H1 (cell line): Measurements from ENCODE around the gene PHOX2A. TPM values are rescaled to one million over a fixed set of nuclear protein-coding genes. Genes with fewer than 3 reads are reported as not detected.

ENCODE experiments used
- CTCF ChIA-PET: fragments of 300-600 bp; sonication (Branson Sonifier 250); formaldehyde crosslinking; loops from one replicate; lab custom pipeline; 2021; ENCODE audit not compliant: partially characterized antibody; lab: Charles Lee
- POLR2A ChIA-PET: fragments of 300-600 bp; sonication (Branson Sonifier 250); formaldehyde crosslinking; loops from one replicate; lab custom pipeline; 2021; ENCODE audit warnings: inconsistent platforms; ENCODE audit not compliant: partially characterized antibody; lab: Charles Lee
- DNase-seq, 2 experiments: peaks; one replicate each; pipeline versions ENCODE4 v3.0.0 to v3.0.0-alpha.2; 2010 to 2022; ENCODE audit warnings: low spot score in 2 of 2, low read depth in 1 of 2, mixed read lengths in 1 of 2
- FAIRE-seq: peaks from 2 replicates; lab custom pipeline; 2011; peaks lifted over from hg19 to GRCh38; lab: Jason Lieb, UNC
- H2AFZ ChIP-seq: 2 replicates; pipeline ENCODE4 v1.8.1; 2012; ENCODE audit warnings: low read length, inconsistent platforms
- H2AK5ac ChIP-seq: 2 replicates; pipeline ENCODE4 v1.6.1; 2013; ENCODE audit warnings: low read depth, low read length
- H2BK120ac ChIP-seq: replicated peaks from 2 replicates; pipeline ENCODE3; 2013; ENCODE audit warnings: low read depth, low read length, inconsistent platforms
- H2BK12ac ChIP-seq: 2 replicates; pipeline ENCODE4 v1.6.1; 2013; ENCODE audit warnings: low read depth, low read length
- H2BK15ac ChIP-seq: 2 replicates; pipeline ENCODE4 v1.6.1; 2013; ENCODE audit warnings: low read length
- H2BK20ac ChIP-seq: 2 replicates; pipeline ENCODE4 v1.6.1; 2013; ENCODE audit warnings: low read length
- H2BK5ac ChIP-seq: 2 replicates; pipeline ENCODE4 v1.6.1; 2013; ENCODE audit warnings: low read depth, low read length
- H3K14ac ChIP-seq: 2 replicates; pipeline ENCODE4 v1.6.1; 2013; ENCODE audit warnings: inconsistent platforms; ENCODE audit not compliant: insufficient read length
- H3K18ac ChIP-seq: 2 replicates; pipeline ENCODE4 v1.6.1; 2013; ENCODE audit warnings: low read length; ENCODE audit errors: extremely low read depth
- H3K23ac ChIP-seq: 2 replicates; pipeline ENCODE4 v1.6.1; 2013; ENCODE audit warnings: inconsistent platforms; ENCODE audit not compliant: insufficient read length
- H3K23me2 ChIP-seq: 2 replicates; pipeline ENCODE4 v1.6.1; 2013; ENCODE audit warnings: low read depth, low read length
- H3K27ac ChIP-seq: 2 replicates; pipeline ENCODE4 v1.6.1; 2011; ENCODE audit warnings: low read depth, low read length, inconsistent platforms
- H3K27me3 ChIP-seq, 4 experiments: replicated peaks in 1 of 4; 1 replicate in 1 of 4; 2 replicates in 3 of 4; pipeline versions ENCODE4 v1.6.1 to v1.8.1; 2011 to 2013; ENCODE audit warnings: low read length in 3 of 4, mild to moderate bottlenecking in 3 of 4, inconsistent platforms in 2 of 4, mixed read lengths in 2 of 4, moderate library complexity in 1 of 4; ENCODE audit not compliant: control insufficient read depth in 3 of 4, insufficient read depth in 3 of 4; ENCODE audit errors: extremely low read depth in 1 of 4
- H3K36me3 ChIP-seq, 4 experiments: 2 replicates each; pipeline versions ENCODE4 v1.6.1 to v1.8.1; 2011 to 2013; ENCODE audit warnings: mild to moderate bottlenecking in 4 of 4, low read length in 3 of 4, moderate library complexity in 2 of 4, control low read depth in 1 of 4, inconsistent platforms in 1 of 4; ENCODE audit not compliant: insufficient read depth in 4 of 4, control insufficient read depth in 2 of 4
- H3K4ac ChIP-seq: replicated peaks from 2 replicates; pipeline ENCODE3; 2013; ENCODE audit warnings: low read length, low read depth, mixed read lengths, inconsistent platforms; ENCODE audit not compliant: insufficient read length
- H3K4me1 ChIP-seq, 4 experiments: replicated peaks in 1 of 4; 1 replicate in 1 of 4; 2 replicates in 3 of 4; pipeline versions ENCODE4 v1.6.1 to v1.8.1; 2011 to 2013; ENCODE audit warnings: low read length in 3 of 4, inconsistent platforms in 2 of 4, mixed read lengths in 1 of 4; ENCODE audit not compliant: insufficient read depth in 4 of 4, control insufficient read depth in 3 of 4
- H3K4me2 ChIP-seq, 2 experiments: 2 replicates each; pipeline versions ENCODE4 v1.6.1 to v1.8.1; 2011 to 2013; ENCODE audit warnings: low read depth in 2 of 2, low read length in 2 of 2, control low read depth in 1 of 2, inconsistent platforms in 1 of 2, mild to moderate bottlenecking in 1 of 2; ENCODE audit not compliant: insufficient read depth in 1 of 2
- H3K4me3 ChIP-seq, 4 experiments: fragments of 200-600, 300-600 bp in 1 of 4; sonication (generic), shearing (Covaris generic), sonication (Bioruptor Twin) in 1 of 4; 2 replicates each; pipeline versions ENCODE4 v1.5.1 to v1.8.1; 2011 to 2016; ENCODE audit warnings: low read length in 4 of 4, low read depth in 3 of 4, control low read depth in 2 of 4, inconsistent platforms in 2 of 4, mild to moderate bottlenecking in 2 of 4, mixed read lengths in 1 of 4, moderate library complexity in 1 of 4; ENCODE audit not compliant: insufficient read depth in 2 of 4; ENCODE audit errors: extremely low read depth in 1 of 4
- H3K56ac ChIP-seq: replicated peaks from 2 replicates; pipeline ENCODE3; 2013; ENCODE audit warnings: low read depth, mild to moderate bottlenecking, mixed read lengths, low read length, inconsistent platforms; ENCODE audit not compliant: insufficient read length
- H3K79me1 ChIP-seq: 2 replicates; pipeline ENCODE4 v1.6.1; 2013; ENCODE audit warnings: low read depth, low read length, control low read depth
- H3K79me2 ChIP-seq, 2 experiments: 2 replicates each; pipeline versions ENCODE4 v1.6.1 to v1.8.1; 2012 to 2013; ENCODE audit warnings: low read length in 2 of 2, mild to moderate bottlenecking in 2 of 2, inconsistent platforms in 1 of 2; ENCODE audit not compliant: insufficient read depth in 2 of 2, control insufficient read depth in 1 of 2
- H3K9ac ChIP-seq, 4 experiments: replicated peaks in 1 of 4; 1 replicate in 1 of 4; 2 replicates in 3 of 4; pipeline versions ENCODE4 v1.6.1 to v1.8.1; 2011 to 2013; ENCODE audit warnings: low read depth in 3 of 4, low read length in 3 of 4, control low read depth in 2 of 4, mild to moderate bottlenecking in 2 of 4, moderate library complexity in 2 of 4, inconsistent platforms in 1 of 4; ENCODE audit errors: extremely low read depth in 1 of 4
- H3K9me3 ChIP-seq, 2 experiments: 2 replicates each; pipeline versions ENCODE4 v1.6.1 to v1.8.1; 2012 to 2013; ENCODE audit warnings: mild to moderate bottlenecking in 2 of 2, moderate library complexity in 2 of 2, control low read depth in 1 of 2, inconsistent platforms in 1 of 2, low read depth in 1 of 2, low read length in 1 of 2, mixed read lengths in 1 of 2; ENCODE audit not compliant: insufficient read depth in 2 of 2
- H4K20me1 ChIP-seq, 2 experiments: replicated peaks in 1 of 2; 2 replicates each; pipeline versions ENCODE3 to v1.8.1; 2011 to 2013; ENCODE audit warnings: inconsistent platforms in 2 of 2, low read length in 2 of 2, mild to moderate bottlenecking in 1 of 2; ENCODE audit not compliant: insufficient read depth in 2 of 2, control insufficient read depth in 1 of 2
- H4K5ac ChIP-seq: 2 replicates; pipeline ENCODE4 v1.6.1; 2013; ENCODE audit warnings: low read length, low read depth, mixed read lengths, inconsistent platforms; ENCODE audit not compliant: insufficient read length
- H4K8ac ChIP-seq: 2 replicates; pipeline ENCODE4 v1.8.0; 2013; ENCODE audit warnings: mild to moderate bottlenecking, moderate library complexity, low read length, inconsistent platforms; ENCODE audit not compliant: insufficient read depth; ENCODE audit errors: extremely low read depth
- H4K91ac ChIP-seq: replicated peaks from 2 replicates; pipeline ENCODE3; 2013; ENCODE audit warnings: low read length, mixed read lengths, inconsistent platforms; ENCODE audit not compliant: insufficient read length
- ATF3 ChIP-seq: IDR thresholded peaks from 2 replicates; pipeline ENCODE4 v1.6.1; 2011; ENCODE audit warnings: low read depth, mild to moderate bottlenecking, low read length; ENCODE audit not compliant: insufficient read depth
- BCL11A ChIP-seq, 2 experiments: IDR thresholded peaks; one replicate each; pipeline ENCODE4 v1.6.1; 2011; ENCODE audit warnings: low read depth in 2 of 2, low read length in 2 of 2, mild to moderate bottlenecking in 2 of 2
- CBX8 ChIP-seq: fragments of 300-800, 300-1000 bp; sonication (generic); IDR thresholded peaks from 2 replicates; pipeline ENCODE4 v1.7.1; 2016; ENCODE audit warnings: low read depth, low read length, borderline replicate concordance
- CHD1 ChIP-seq: IDR thresholded peaks from 2 replicates; pipeline ENCODE4 v1.6.1; 2012; ENCODE audit warnings: low read depth, low read length, improper control_type of control experiment
- JUN ChIP-seq: IDR thresholded peaks from 2 replicates; pipeline ENCODE4 v1.6.1; 2011; ENCODE audit warnings: low read depth, mild to moderate bottlenecking, improper control_type of control experiment, low read length
- POU5F1 ChIP-seq: IDR thresholded peaks from 2 replicates; pipeline ENCODE4 v1.6.1; 2011; ENCODE audit warnings: low read depth, mild to moderate bottlenecking, low read length, moderate library complexity
- SIN3A ChIP-seq, 2 experiments: IDR thresholded peaks in 1 of 2; conservative IDR thresholded peaks in 1 of 2; 2 replicates each; pipeline ENCODE4 v1.6.1; 2011 to 2012; ENCODE audit warnings: low read length in 2 of 2, improper control_type of control experiment in 1 of 2, low read depth in 1 of 2, mild to moderate bottlenecking in 1 of 2
- SP2 ChIP-seq: IDR thresholded peaks from 2 replicates; pipeline ENCODE4 v1.6.1; 2012; ENCODE audit warnings: mild to moderate bottlenecking, low read length, inconsistent platforms
- WGBS, 2 experiments: shearing (Covaris generic) in 1 of 2; methylation state at CpG; one replicate each; pipeline versions ENCODE4 v1.1.6 to v1.1.7; 2013 to 2015; ENCODE audit warnings: low lambda C conversion rate in 2 of 2, mixed read lengths in 2 of 2, inconsistent platforms in 1 of 2, low coverage in 1 of 2, missing lambda C conversion rate in 1 of 2; ENCODE audit not compliant: insufficient replicate concordance in 2 of 2, insufficient coverage in 1 of 2, insufficient read length in 1 of 2; ENCODE audit errors: extremely low coverage in 1 of 2, missing lambda C conversion rate in 1 of 2; 5-methylcytosine and 5-hydroxymethylcytosine counted together
- polyA plus RNA-seq, 7 experiments: library from polyadenylated mRNA; depleted of rRNA in 3 of 7; stranded (reverse) in 5 of 7; unstranded in 2 of 7; fragments of >200 nt in 5 of 7; fragments of 200-250 nt in 2 of 7; gene quantifications; 1 replicate in 5 of 7; 2 replicates in 1 of 7; 4 replicates in 1 of 7; pipeline versions ENCODE4 v1.2.1 to v1.2.3, GENCODE V29; 2011 to 2013; ENCODE audit warnings: missing spikeins in 2 of 7, mixed read lengths in 2 of 7
- total RNA-seq: library from RNA; stranded (reverse); fragmentation: NEBNext Ultra II Directional; extraction: Animal tissue kit (Norgen Biotek cat#: 25700); gene quantifications from 2 replicates; pipeline ENCODE4 v1.2.1, GENCODE V29; 2021
- TF ChIP-seq, protein P1 (sequence below): IDR thresholded peaks from 2 replicates; pipeline ENCODE4 v1.6.1; 2012; ENCODE audit warnings: low read length, inconsistent platforms

Gene PHOX2A
- total and polyA plus RNA-seq, 2 of the 8 experiments (the other 6 are each of a cell fraction or from before 2014, with no cell fraction given), result 0.67 TPM; not detected in 1

GRCh38 chr11:72271980-72272379 lies 28.0 kb upstream of the PHOX2A start:
- Histone ChIP-seq H2BK15ac (no peak overlapping the region), H3K79me1 (no peaks in the 10 kb centered on the region), H3K23ac (no peak overlapping the region), H3K56ac (no peak overlapping the region), H3K4ac (no peak overlapping the region), H3K9me3 (no peaks in the 10 kb centered on the region), H3K79me2 (no peaks in the 10 kb centered on the region), H2BK12ac (no peak overlapping the region), H3K4me2 (no peak overlapping the region), H3K23me2 (no peaks in the 10 kb centered on the region), H3K36me3 (no peaks in the 10 kb centered on the region), H4K20me1 (no peaks in the 10 kb centered on the region), H2BK5ac (no peak overlapping the region), H2AK5ac (no peak overlapping the region), H3K4me1 (no peaks in the 10 kb centered on the region), H2BK120ac (no peak overlapping the region), H3K27me3 (no peaks in the 10 kb centered on the region), H3K18ac (no peak overlapping the region), H3K27ac (no peak overlapping the region), H4K91ac (no peak overlapping the region), H2BK20ac (no peak overlapping the region), H2AFZ (no peak overlapping the region), H3K4me3 (no peak overlapping the region), H4K8ac (no peak overlapping the region), H3K9ac (no peak overlapping the region), H3K14ac (no peak overlapping the region), H4K5ac (no peak overlapping the region)
- DNase-seq (no peak), FAIRE-seq (no peak)
- WGBS, 2 experiments, result 85% methylated on average over 1 of the region's 1 CpG; no CpG with 5 or more reads in 1 of the 2 experiments
- ChIA-PET POLR2A (no interaction called here), CTCF (interaction anchor here (0.7 to 2.8 kb wide), 4 partner anchors 17 to 159 kb away, joined by 3 to 8 read pairs (median 3); no protein-coding TSS in a partner anchor)
- no peak for TF ChIP-seq BCL11A (IDR thresholded peaks at IDR 0.05; ENCODE audit: low read depth in 2 of 2, low read length in 2 of 2)
- TF ChIP-seq CBX8, result no peak
- TF ChIP-seq, protein P1, sequence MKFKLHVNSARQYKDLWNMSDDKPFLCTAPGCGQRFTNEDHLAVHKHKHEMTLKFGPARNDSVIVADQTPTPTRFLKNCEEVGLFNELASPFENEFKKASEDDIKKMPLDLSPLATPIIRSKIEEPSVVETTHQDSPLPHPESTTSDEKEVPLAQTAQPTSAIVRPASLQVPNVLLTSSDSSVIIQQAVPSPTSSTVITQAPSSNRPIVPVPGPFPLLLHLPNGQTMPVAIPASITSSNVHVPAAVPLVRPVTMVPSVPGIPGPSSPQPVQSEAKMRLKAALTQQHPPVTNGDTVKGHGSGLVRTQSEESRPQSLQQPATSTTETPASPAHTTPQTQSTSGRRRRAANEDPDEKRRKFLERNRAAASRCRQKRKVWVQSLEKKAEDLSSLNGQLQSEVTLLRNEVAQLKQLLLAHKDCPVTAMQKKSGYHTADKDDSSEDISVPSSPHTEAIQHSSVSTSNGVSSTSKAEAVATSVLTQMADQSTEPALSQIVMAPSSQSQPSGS, result no peak
- TF ChIP-seq SP2, result no peak
- TF ChIP-seq SIN3A (conservative IDR thresholded peaks at IDR 0.05 in 1 of 2, IDR thresholded peaks at IDR 0.05 in 1 of 2; ENCODE audit: low read depth in 1 of 2, low read length in 2 of 2), result no peak
- TF ChIP-seq ATF3, result no peak
- TF ChIP-seq JUN, result no peak
- no peak for TF ChIP-seq CHD1
- no peak for TF ChIP-seq POU5F1
